Measurements from ENCODE around the gene SIAH3. TPM values are rescaled to one million over a fixed set of nuclear protein-coding genes. Genes with fewer than 3 reads are reported as not detected.
"Not testable (repeated sequence)": the region's sequence is repeated elsewhere in the genome, so short reads cannot be mapped to it uniquely, and the experiment has no call there.

Gene SIAH3
- total RNA-seq, 3 donors from 2014 or later (not counting 1 experiment from before 2014, with no cell fraction given), result not detected

- Histone ChIP-seq H3K27me3 (ENCODE audit: control insufficient read depth, insufficient read depth, low read length) (no peaks in the 10 kb centered on the region), H3K4me1 (ENCODE audit: control insufficient read depth, insufficient read depth, low read length) (no peaks in the 10 kb centered on the region), H3K27ac (ENCODE audit: low read length) (no peak overlapping the region), H3K9me3 (ENCODE audit: control insufficient read depth, insufficient read depth, low read length) (no peaks in the 10 kb centered on the region), H3K36me3 (ENCODE audit: control insufficient read depth, insufficient read depth, low read length) (no peaks in the 10 kb centered on the region), H3K4me3 (ENCODE audit: low read length) (no peak overlapping the region)
- Mint-ChIP-seq H3K9me3 (no peaks in the 10 kb centered on the region), H3K4me3 (no peak overlapping the region), H3K27ac (no peak overlapping the region), H3K36me3 (no peaks in the 10 kb centered on the region), H3K4me1 (no peaks in the 10 kb centered on the region), H3K27me3 (ENCODE audit: low read depth in 2 of 2) (peaks cover 3 to 9% of the 10 kb centered on the region in 2 donors)
- DNase-seq, result no peak
- intact Hi-C loops (cut with micrococcal nuclease), result no loop called here
- no peak for ATAC-seq
- 73% methylated on average over 4 of the region's 4 CpGs for WGBS (ENCODE audit: insufficient coverage)
- no peak for TF ChIP-seq CTCF (IDR thresholded peaks at IDR 0.05)
Observed at GRCh38 chr13:45876781-45877180, 25.2 kb upstream of the SIAH3 start.

- no peak for TF ChIP-seq CTCF (IDR thresholded peaks at IDR 0.05)
- DNase-seq (no peak), ATAC-seq (no peak)
- Mint-ChIP-seq H3K9me3 (no peaks in the 10 kb centered on the region), H3K4me3 (no peak overlapping the region), H3K36me3 (no peaks in the 10 kb centered on the region), H3K27me3 (ENCODE audit: low read depth in 2 of 2) (peaks cover 3 to 9% of the 10 kb centered on the region in 2 donors), H3K4me1 (no peaks in the 10 kb centered on the region), H3K27ac (no peak overlapping the region)
- Histone ChIP-seq H3K9me3 (ENCODE audit: control insufficient read depth, insufficient read depth, low read length) (no peaks in the 10 kb centered on the region), H3K4me3 (ENCODE audit: low read length) (no peak overlapping the region), H3K4me1 (ENCODE audit: control insufficient read depth, insufficient read depth, low read length) (no peaks in the 10 kb centered on the region), H3K27me3 (ENCODE audit: control insufficient read depth, insufficient read depth, low read length) (no peaks in the 10 kb centered on the region), H3K27ac (ENCODE audit: low read length) (no peak overlapping the region), H3K36me3 (ENCODE audit: control insufficient read depth, insufficient read depth, low read length) (no peaks in the 10 kb centered on the region)
- intact Hi-C loops (cut with micrococcal nuclease), result no loop called here
- WGBS (ENCODE audit: insufficient coverage), result 95% methylated on average over 9 of the region's 9 CpGs
Observed at GRCh38 chr13:45875951-45876350, 24.4 kb upstream of the SIAH3 start.

- no peaks in the 10 kb centered on the region for H3K9me3 ChIP-seq (ENCODE audit: control insufficient read depth, insufficient read depth, low read length)
- WGBS (ENCODE audit: insufficient coverage), result 92% methylated on average over 8 of the region's 8 CpGs
- no peaks in the 10 kb centered on the region for H3K36me3 Mint-ChIP-seq
- H3K27ac Mint-ChIP-seq, result no peak overlapping the region
- intact Hi-C loops (cut with micrococcal nuclease), result no loop called here
- H3K9me3 Mint-ChIP-seq, result no peaks in the 10 kb centered on the region
- no peak for TF ChIP-seq CTCF (IDR thresholded peaks at IDR 0.05)
- DNase-seq (no peak), ATAC-seq (no peak)
- no peak overlapping the region for H3K4me3 ChIP-seq (ENCODE audit: low read length)
- H3K27me3 Mint-ChIP-seq (ENCODE audit: low read depth in 2 of 2), result peaks cover 0 to 3% of the 10 kb centered on the region in 2 donors
- H3K27ac ChIP-seq (ENCODE audit: low read length), result no peak overlapping the region
- no peak overlapping the region for H3K4me3 Mint-ChIP-seq
- H3K4me1 ChIP-seq (ENCODE audit: control insufficient read depth, insufficient read depth, low read length), result no peaks in the 10 kb centered on the region
- no peaks in the 10 kb centered on the region for H3K4me1 Mint-ChIP-seq
- no peaks in the 10 kb centered on the region for H3K36me3 ChIP-seq (ENCODE audit: control insufficient read depth, insufficient read depth, low read length)
- H3K27me3 ChIP-seq (ENCODE audit: control insufficient read depth, insufficient read depth, low read length), result no peaks in the 10 kb centered on the region
Observed at GRCh38 chr13:45873491-45874325, 22.2 kb upstream of the SIAH3 start.

GRCh38 chr13:45872566-45872965, 21.0 kb upstream of the SIAH3 start:
- Mint-ChIP-seq H3K4me3 (no peak overlapping the region), H3K27ac (no peak overlapping the region), H3K9me3 (no peaks in the 10 kb centered on the region), H3K27me3 (ENCODE audit: low read depth in 2 of 2) (peaks cover 0 to 3% of the 10 kb centered on the region in 2 donors), H3K4me1 (no peaks in the 10 kb centered on the region), H3K36me3 (no peaks in the 10 kb centered on the region)
- H3K4me1 ChIP-seq (ENCODE audit: control insufficient read depth, insufficient read depth, low read length), result no peaks in the 10 kb centered on the region
- no peaks in the 10 kb centered on the region for H3K36me3 ChIP-seq (ENCODE audit: control insufficient read depth, insufficient read depth, low read length)
- H3K4me3 ChIP-seq (ENCODE audit: low read length), result no peak overlapping the region
- no peak for DNase-seq
- no peak overlapping the region for H3K27ac ChIP-seq (ENCODE audit: low read length)
- H3K27me3 ChIP-seq (ENCODE audit: control insufficient read depth, insufficient read depth, low read length), result no peaks in the 10 kb centered on the region
- no peak for TF ChIP-seq CTCF (IDR thresholded peaks at IDR 0.05)
- no peak for ATAC-seq
- no peaks in the 10 kb centered on the region for H3K9me3 ChIP-seq (ENCODE audit: control insufficient read depth, insufficient read depth, low read length)
- intact Hi-C loops (cut with micrococcal nuclease), result no loop called here
- 88% methylated on average over 3 of the region's 3 CpGs for WGBS (ENCODE audit: insufficient coverage)

GRCh38 chr13:45871201-45871600, 19.6 kb upstream of the SIAH3 start:
- H3K27ac Mint-ChIP-seq; ATAC-seq; H3K4me1 Mint-ChIP-seq; H3K27me3 ChIP-seq (ENCODE audit: control insufficient read depth, insufficient read depth, low read length); H3K4me3 Mint-ChIP-seq; DNase-seq; H3K36me3 Mint-ChIP-seq; H3K27me3 Mint-ChIP-seq (ENCODE audit: low read depth in 2 of 2); H3K4me3 ChIP-seq (ENCODE audit: low read length); H3K9me3 ChIP-seq (ENCODE audit: control insufficient read depth, insufficient read depth, low read length); H3K27ac ChIP-seq (ENCODE audit: low read length); H3K36me3 ChIP-seq (ENCODE audit: control insufficient read depth, insufficient read depth, low read length); H3K9me3 Mint-ChIP-seq; H3K4me1 ChIP-seq (ENCODE audit: control insufficient read depth, insufficient read depth, low read length); intact Hi-C loops (cut with micrococcal nuclease): not testable (repeated sequence)
- 81% methylated on average over 6 of the region's 6 CpGs for WGBS (ENCODE audit: insufficient coverage)

Measured in natural killer cell (primary cell).